SH-SY5Y (cell line): ENCODE data around the gene NOTCH2.

Experiments used
- GATA2 ChIP-seq: IDR thresholded peaks from 2 replicates; pipeline ENCODE4 v1.6.1; 2011; ENCODE audit warnings: mild to moderate bottlenecking, low read depth, low read length
- GATA3 ChIP-seq: IDR thresholded peaks from 2 replicates; pipeline ENCODE4 v1.6.1; 2011; ENCODE audit warnings: low read depth, mild to moderate bottlenecking, low read length, moderate library complexity

DNA sequence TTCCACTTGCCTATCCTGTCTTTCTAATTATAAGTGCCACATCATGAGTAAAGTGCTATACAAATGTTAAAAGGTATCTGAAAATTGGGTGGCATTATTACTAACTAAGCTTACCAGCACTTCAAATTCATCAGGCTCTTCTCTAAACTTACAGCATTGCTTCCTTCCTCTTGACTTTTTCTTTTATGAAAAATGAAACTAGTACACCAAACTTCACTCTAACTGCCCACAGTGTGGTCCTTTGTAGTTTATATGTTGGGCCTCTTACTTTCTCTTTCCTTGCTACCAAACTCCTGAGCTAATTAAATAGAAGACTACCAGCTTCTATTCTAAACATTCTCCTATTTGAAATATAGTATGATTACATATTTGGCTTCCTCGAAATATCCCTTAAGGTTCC is 81.8 kb downstream of the NOTCH2 start:
- TF ChIP-seq GATA2: no peak
- TF ChIP-seq GATA3: no peak
